ENCODE data around the gene TMC7. TPM values are rescaled to one million over a fixed set of nuclear protein-coding genes. Genes with fewer than 3 reads are reported as not detected.

The TMC7 gene
- total and polyA plus RNA-seq, 2 experiments from 2014 or later: 1.7 to 2.4 TPM

DNA sequence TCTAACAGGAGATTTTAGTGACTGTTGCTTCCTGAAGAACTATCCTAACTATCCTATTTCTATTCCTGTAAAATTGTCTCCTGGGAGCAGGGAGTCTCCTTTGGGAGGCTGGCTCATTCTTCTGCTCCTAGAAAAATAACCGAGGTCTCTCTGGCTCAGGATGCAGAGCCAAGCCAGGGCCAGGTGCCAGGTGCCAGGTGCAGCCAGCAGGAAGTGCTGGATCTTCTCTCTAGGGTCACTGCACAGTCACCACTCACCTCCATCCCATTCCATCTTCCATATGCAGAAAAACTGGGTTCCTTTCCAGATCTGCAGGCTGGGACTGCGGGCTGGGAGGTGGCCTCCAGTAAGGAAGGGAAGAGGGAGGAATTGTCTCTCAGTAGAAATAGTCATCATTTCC lies 3.8 kb upstream of the TMC7 start:
- Mint-ChIP-seq H3K27me3 (ENCODE audit: insufficient read depth, low read depth, poor library complexity) (peaks cover 5% of the 10 kb centered on the region), H3K4me1 (no peaks in the 10 kb centered on the region), H3K27ac (no peak overlapping the region), H3K4me3 (no peak overlapping the region), H3K9me3 (no peaks in the 10 kb centered on the region; the same call in 2 of the 3 replicates), H3K36me3 (ENCODE audit: low read depth) (no peaks in the 10 kb centered on the region)
- ATAC-seq (no peak), DNase-seq (ENCODE audit: low spot score) (no peak)
- H3F3A ChIP-seq (replicated peaks; ENCODE audit: low read depth): 0 out of 2 replicates have a peak, but pooled peaks cover 3% of the 10 kb centered on the region
- TF ChIP-seq ZNF114 (CRISPR knock-in tag; IDR thresholded peaks at IDR 0.05) (no peak), NANOG (IDR thresholded peaks at IDR 0.05; ENCODE audit: borderline replicate concordance) (no peak), JUNB (IDR thresholded peaks at IDR 0.05; ENCODE audit: unreplicated experiment) (no peak), EZH2 (IDR thresholded peaks at IDR 0.05; ENCODE audit: low read depth, unreplicated experiment) (no peak), ZNF331 (CRISPR knock-in tag; IDR thresholded peaks at IDR 0.05; ENCODE audit: low read depth) (no peak), POLR2AphosphoS5 (IDR thresholded peaks at IDR 0.05; ENCODE audit: low read depth) (no peak), STAT1 (IDR thresholded peaks at IDR 0.05; ENCODE audit: unreplicated experiment) (no peak), EZH2phosphoT487 (IDR thresholded peaks at IDR 0.05; ENCODE audit: unreplicated experiment) (no peak), CREB1 (CRISPR knock-in tag; IDR thresholded peaks at IDR 0.05; ENCODE audit: low read depth) (no peak)
- TF ChIP-seq, protein P1, sequence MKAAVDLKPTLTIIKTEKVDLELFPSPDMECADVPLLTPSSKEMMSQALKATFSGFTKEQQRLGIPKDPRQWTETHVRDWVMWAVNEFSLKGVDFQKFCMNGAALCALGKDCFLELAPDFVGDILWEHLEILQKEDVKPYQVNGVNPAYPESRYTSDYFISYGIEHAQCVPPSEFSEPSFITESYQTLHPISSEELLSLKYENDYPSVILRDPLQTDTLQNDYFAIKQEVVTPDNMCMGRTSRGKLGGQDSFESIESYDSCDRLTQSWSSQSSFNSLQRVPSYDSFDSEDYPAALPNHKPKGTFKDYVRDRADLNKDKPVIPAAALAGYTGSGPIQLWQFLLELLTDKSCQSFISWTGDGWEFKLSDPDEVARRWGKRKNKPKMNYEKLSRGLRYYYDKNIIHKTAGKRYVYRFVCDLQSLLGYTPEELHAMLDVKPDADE (IDR thresholded peaks at IDR 0.05): no peak
- TF ChIP-seq, protein P2, sequence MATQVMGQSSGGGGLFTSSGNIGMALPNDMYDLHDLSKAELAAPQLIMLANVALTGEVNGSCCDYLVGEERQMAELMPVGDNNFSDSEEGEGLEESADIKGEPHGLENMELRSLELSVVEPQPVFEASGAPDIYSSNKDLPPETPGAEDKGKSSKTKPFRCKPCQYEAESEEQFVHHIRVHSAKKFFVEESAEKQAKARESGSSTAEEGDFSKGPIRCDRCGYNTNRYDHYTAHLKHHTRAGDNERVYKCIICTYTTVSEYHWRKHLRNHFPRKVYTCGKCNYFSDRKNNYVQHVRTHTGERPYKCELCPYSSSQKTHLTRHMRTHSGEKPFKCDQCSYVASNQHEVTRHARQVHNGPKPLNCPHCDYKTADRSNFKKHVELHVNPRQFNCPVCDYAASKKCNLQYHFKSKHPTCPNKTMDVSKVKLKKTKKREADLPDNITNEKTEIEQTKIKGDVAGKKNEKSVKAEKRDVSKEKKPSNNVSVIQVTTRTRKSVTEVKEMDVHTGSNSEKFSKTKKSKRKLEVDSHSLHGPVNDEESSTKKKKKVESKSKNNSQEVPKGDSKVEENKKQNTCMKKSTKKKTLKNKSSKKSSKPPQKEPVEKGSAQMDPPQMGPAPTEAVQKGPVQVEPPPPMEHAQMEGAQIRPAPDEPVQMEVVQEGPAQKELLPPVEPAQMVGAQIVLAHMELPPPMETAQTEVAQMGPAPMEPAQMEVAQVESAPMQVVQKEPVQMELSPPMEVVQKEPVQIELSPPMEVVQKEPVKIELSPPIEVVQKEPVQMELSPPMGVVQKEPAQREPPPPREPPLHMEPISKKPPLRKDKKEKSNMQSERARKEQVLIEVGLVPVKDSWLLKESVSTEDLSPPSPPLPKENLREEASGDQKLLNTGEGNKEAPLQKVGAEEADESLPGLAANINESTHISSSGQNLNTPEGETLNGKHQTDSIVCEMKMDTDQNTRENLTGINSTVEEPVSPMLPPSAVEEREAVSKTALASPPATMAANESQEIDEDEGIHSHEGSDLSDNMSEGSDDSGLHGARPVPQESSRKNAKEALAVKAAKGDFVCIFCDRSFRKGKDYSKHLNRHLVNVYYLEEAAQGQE (IDR thresholded peaks at IDR 0.05; ENCODE audit: unreplicated experiment): no peak
- TF ChIP-seq, protein P3, sequence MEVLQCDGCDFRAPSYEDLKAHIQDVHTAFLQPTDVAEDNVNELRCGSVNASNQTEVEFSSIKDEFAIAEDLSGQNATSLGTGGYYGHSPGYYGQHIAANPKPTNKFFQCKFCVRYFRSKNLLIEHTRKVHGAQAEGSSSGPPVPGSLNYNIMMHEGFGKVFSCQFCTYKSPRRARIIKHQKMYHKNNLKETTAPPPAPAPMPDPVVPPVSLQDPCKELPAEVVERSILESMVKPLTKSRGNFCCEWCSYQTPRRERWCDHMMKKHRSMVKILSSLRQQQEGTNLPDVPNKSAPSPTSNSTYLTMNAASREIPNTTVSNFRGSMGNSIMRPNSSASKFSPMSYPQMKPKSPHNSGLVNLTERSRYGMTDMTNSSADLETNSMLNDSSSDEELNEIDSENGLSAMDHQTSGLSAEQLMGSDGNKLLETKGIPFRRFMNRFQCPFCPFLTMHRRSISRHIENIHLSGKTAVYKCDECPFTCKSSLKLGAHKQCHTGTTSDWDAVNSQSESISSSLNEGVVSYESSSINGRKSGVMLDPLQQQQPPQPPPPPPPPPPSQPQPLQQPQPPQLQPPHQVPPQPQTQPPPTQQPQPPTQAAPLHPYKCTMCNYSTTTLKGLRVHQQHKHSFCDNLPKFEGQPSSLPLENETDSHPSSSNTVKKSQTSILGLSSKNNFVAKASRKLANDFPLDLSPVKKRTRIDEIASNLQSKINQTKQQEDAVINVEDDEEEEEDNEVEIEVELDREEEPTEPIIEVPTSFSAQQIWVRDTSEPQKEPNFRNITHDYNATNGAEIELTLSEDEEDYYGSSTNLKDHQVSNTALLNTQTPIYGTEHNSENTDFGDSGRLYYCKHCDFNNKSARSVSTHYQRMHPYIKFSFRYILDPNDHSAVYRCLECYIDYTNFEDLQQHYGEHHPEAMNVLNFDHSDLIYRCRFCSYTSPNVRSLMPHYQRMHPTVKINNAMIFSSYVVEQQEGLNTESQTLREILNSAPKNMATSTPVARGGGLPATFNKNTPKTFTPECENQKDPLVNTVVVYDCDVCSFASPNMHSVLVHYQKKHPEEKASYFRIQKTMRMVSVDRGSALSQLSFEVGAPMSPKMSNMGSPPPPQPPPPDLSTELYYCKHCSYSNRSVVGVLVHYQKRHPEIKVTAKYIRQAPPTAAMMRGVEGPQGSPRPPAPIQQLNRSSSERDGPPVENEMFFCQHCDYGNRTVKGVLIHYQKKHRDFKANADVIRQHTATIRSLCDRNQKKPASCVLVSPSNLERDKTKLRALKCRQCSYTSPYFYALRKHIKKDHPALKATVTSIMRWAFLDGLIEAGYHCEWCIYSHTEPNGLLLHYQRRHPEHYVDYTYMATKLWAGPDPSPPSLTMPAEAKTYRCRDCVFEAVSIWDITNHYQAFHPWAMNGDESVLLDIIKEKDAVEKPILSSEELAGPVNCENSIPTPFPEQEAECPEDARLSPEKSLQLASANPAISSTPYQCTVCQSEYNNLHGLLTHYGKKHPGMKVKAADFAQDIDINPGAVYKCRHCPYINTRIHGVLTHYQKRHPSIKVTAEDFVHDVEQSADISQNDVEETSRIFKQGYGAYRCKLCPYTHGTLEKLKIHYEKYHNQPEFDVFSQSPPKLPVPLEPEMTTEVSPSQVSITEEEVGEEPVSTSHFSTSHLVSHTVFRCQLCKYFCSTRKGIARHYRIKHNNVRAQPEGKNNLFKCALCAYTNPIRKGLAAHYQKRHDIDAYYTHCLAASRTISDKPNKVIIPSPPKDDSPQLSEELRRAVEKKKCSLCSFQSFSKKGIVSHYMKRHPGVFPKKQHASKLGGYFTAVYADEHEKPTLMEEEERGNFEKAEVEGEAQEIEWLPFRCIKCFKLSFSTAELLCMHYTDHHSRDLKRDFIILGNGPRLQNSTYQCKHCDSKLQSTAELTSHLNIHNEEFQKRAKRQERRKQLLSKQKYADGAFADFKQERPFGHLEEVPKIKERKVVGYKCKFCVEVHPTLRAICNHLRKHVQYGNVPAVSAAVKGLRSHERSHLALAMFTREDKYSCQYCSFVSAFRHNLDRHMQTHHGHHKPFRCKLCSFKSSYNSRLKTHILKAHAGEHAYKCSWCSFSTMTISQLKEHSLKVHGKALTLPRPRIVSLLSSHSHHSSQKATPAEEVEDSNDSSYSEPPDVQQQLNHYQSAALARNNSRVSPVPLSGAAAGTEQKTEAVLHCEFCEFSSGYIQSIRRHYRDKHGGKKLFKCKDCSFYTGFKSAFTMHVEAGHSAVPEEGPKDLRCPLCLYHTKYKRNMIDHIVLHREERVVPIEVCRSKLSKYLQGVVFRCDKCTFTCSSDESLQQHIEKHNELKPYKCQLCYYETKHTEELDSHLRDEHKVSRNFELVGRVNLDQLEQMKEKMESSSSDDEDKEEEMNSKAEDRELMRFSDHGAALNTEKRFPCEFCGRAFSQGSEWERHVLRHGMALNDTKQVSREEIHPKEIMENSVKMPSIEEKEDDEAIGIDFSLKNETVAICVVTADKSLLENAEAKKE (CRISPR knock-in tag; IDR thresholded peaks at IDR 0.05): no peak
- TF ChIP-seq, protein P4, sequence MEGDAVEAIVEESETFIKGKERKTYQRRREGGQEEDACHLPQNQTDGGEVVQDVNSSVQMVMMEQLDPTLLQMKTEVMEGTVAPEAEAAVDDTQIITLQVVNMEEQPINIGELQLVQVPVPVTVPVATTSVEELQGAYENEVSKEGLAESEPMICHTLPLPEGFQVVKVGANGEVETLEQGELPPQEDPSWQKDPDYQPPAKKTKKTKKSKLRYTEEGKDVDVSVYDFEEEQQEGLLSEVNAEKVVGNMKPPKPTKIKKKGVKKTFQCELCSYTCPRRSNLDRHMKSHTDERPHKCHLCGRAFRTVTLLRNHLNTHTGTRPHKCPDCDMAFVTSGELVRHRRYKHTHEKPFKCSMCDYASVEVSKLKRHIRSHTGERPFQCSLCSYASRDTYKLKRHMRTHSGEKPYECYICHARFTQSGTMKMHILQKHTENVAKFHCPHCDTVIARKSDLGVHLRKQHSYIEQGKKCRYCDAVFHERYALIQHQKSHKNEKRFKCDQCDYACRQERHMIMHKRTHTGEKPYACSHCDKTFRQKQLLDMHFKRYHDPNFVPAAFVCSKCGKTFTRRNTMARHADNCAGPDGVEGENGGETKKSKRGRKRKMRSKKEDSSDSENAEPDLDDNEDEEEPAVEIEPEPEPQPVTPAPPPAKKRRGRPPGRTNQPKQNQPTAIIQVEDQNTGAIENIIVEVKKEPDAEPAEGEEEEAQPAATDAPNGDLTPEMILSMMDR (conservative IDR thresholded peaks at IDR 0.05; ENCODE audit: low read depth in 2 of 2): no peak
- no peak overlapping the region for H3K27ac ChIP-seq (ENCODE audit: low read depth)
- no peaks in the 10 kb centered on the region for H3K79me2 ChIP-seq (replicated peaks; ENCODE audit: insufficient read depth)
- H3K4me2 ChIP-seq: no peak overlapping the region
- no peaks in the 10 kb centered on the region for H4K20me1 ChIP-seq (replicated peaks; ENCODE audit: insufficient read depth)
- H3K4me3 ChIP-seq: no peak overlapping the region
- H2AFZ ChIP-seq: no peak overlapping the region
- H3K36me3 ChIP-seq (ENCODE audit: insufficient read depth): no peaks in the 10 kb centered on the region
- H3K27me3 ChIP-seq (ENCODE audit: insufficient read depth): no peaks in the 10 kb centered on the region
- no peaks in the 10 kb centered on the region for H3K4me1 ChIP-seq (ENCODE audit: insufficient read depth)
- no peaks in the 10 kb centered on the region for H3K9me2 ChIP-seq (ENCODE audit: insufficient read depth)

Data from GM23338 (cell line).